HEK293 (cell line): ENCODE results near the gene UNC5CL.

Source experiments
- CTCF ChIA-PET: fragments of 350-600 bp; formaldehyde crosslinking; extraction: SDS; loops from one replicate; lab custom pipeline; 2021; ENCODE audit warnings: antibody characterized with exemption; lab: Yijun Ruan, JAX
- POLR2A ChIA-PET: fragments of 300-600 bp; formaldehyde crosslinking; extraction: SDS; loops from one replicate; lab custom pipeline; 2020; ENCODE audit warnings: antibody characterized with exemption, inconsistent platforms; lab: Yijun Ruan, JAX
- H3K27ac ChIP-seq: fragments of 200-500 bp; sonication (Bioruptor generic); 2 replicates; pipeline ENCODE4 v1.5.1; 2014; ENCODE audit warnings: low read depth, low read length, control low read depth, inconsistent platforms; ENCODE audit errors: extremely low read depth
- H3K36me3 ChIP-seq, 2 experiments: fragments of 200-500 bp in 1 of 2; sonication (Bioruptor generic) in 1 of 2; 1 replicate in 1 of 2; 2 replicates in 1 of 2; pipeline ENCODE4 v1.5.1; 2014 to 2017; ENCODE audit warnings: inconsistent platforms in 2 of 2, low read length in 2 of 2; ENCODE audit not compliant: control insufficient read depth in 2 of 2, insufficient read depth in 1 of 2
- H3K4me1 ChIP-seq: fragments of 200-500 bp; sonication (Bioruptor generic); 2 replicates; pipeline ENCODE4 v1.5.1; 2014; ENCODE audit warnings: mild to moderate bottlenecking, low read length, inconsistent platforms; ENCODE audit not compliant: control insufficient read depth, insufficient read depth
- H3K4me3 ChIP-seq: 2 replicates; pipeline ENCODE4 v1.5.1; 2011; ENCODE audit warnings: low read depth, mild to moderate bottlenecking, control low read depth, low read length, moderate library complexity
- H3K9me3 ChIP-seq: fragments of 200-500 bp; sonication (Bioruptor generic); 2 replicates; pipeline ENCODE4 v1.5.1; 2014; ENCODE audit warnings: low read depth, low read length, inconsistent platforms; ENCODE audit not compliant: control insufficient read depth, insufficient read depth
- IKZF3 ChIP-seq: fragments of 450-650 bp; IDR thresholded peaks from 2 replicates; pipeline ENCODE4 v1.5.0; 2018; ENCODE audit warnings: missing biosample characterization, mild to moderate bottlenecking, missing genetic modification characterization, moderate library complexity
- PRDM10 ChIP-seq: fragments of 450-650 bp; formaldehyde crosslinking; IDR thresholded peaks from 2 replicates; pipeline ENCODE4 v1.5.1; 2016; ENCODE audit warnings: missing biosample characterization, missing genetic modification characterization
- SCRT2 ChIP-seq: fragments of 450-650 bp; formaldehyde crosslinking; IDR thresholded peaks from 2 replicates; pipeline ENCODE4 v1.5.1; 2016; ENCODE audit warnings: missing biosample characterization, missing genetic modification characterization
- ZBTB6 ChIP-seq: fragments of 450-650 bp; formaldehyde crosslinking; IDR thresholded peaks from 2 replicates; pipeline ENCODE4 v1.5.1; 2017; ENCODE audit warnings: missing biosample characterization, missing genetic modification characterization
- ZIC2 ChIP-seq: fragments of 450-650 bp; formaldehyde crosslinking; IDR thresholded peaks from 2 replicates; pipeline ENCODE4 v1.5.1; 2016; ENCODE audit warnings: missing biosample characterization, missing genetic modification characterization
- ZNF501 ChIP-seq: fragments of 450-650 bp; formaldehyde crosslinking; IDR thresholded peaks from 2 replicates; pipeline ENCODE4 v1.5.1; 2016; ENCODE audit warnings: missing biosample characterization, missing genetic modification characterization
- ZNF513 ChIP-seq: fragments of 450-650 bp; IDR thresholded peaks from 2 replicates; pipeline ENCODE4 v1.5.1; 2018; ENCODE audit warnings: missing biosample characterization, missing genetic modification characterization
- ZSCAN30 ChIP-seq: fragments of 450-650 bp; IDR thresholded peaks from 2 replicates; pipeline ENCODE4 v1.5.1; 2018; ENCODE audit warnings: missing biosample characterization, mild to moderate bottlenecking, missing genetic modification characterization, moderate library complexity

The UNC5CL gene

GRCh38 chr6:41075651-41076626, 36.9 kb upstream of the UNC5CL start:
- POLR2A ChIA-PET: interaction anchor here (0.6 to 1.5 kb wide), 2 partner anchors 78 to 245 kb away, joined by 4 to 6 read pairs; no protein-coding TSS in a partner anchor
- CTCF ChIA-PET: interaction anchor here (0.6 to 2.4 kb wide), 11 partner anchors 9 to 747 kb away, joined by 3 to 12 read pairs (median 4); no protein-coding TSS in a partner anchor
- no peak overlapping the region for H3K4me3 ChIP-seq
- no peak overlapping the region for H3K27ac ChIP-seq
- H3K4me1 ChIP-seq: 0 out of 2 replicates have a peak, but pooled peaks cover 2% of the 10 kb centered on the region
- TF ChIP-seq SCRT2 (tag by site-specific recombination) (peak; percentile 82), ZSCAN30 (tag by site-specific recombination) (no peak)
- H3K9me3 ChIP-seq: no peaks in the 10 kb centered on the region
- peaks cover 15 to 24% of the 10 kb centered on the region in 2 experiments for H3K36me3 ChIP-seq

- Histone ChIP-seq H3K9me3 (no peaks in the 10 kb centered on the region), H3K27ac (peak overlapping the region; percentile 94; the same call in 1 of the 2 replicates), H3K36me3 (peaks cover 8 to 14% of the 10 kb centered on the region in 2 experiments; a peak in 2 of 3 replicates), H3K4me3 (no peak overlapping the region), H3K4me1 (0 out of 2 replicates have a peak, but pooled peaks cover 2% of the 10 kb centered on the region)
- CTCF ChIA-PET: interaction anchor here (0.6 to 2.4 kb wide), 9 partner anchors 8 to 245 kb away, joined by 3 to 12 read pairs (median 3); no protein-coding TSS in a partner anchor
- POLR2A ChIA-PET: interaction anchor here (1.5 kb wide), 1 partner anchor 246 kb away, joined by 6 read pairs; no protein-coding TSS in a partner anchor
- TF ChIP-seq IKZF3 (tag by site-specific recombination): 0 out of 2 replicates have a peak, but pooled peaks have one; percentile 59
- peak; percentile 47; the same call in 1 of the 2 replicates for TF ChIP-seq ZBTB6 (tag by site-specific recombination)
- 0 out of 2 replicates have a peak, but pooled peaks have one; percentile 8 for TF ChIP-seq ZNF513 (tag by site-specific recombination)
- TF ChIP-seq ZNF501 (tag by site-specific recombination): 0 out of 2 replicates have a peak, but pooled peaks have one; percentile 22
- TF ChIP-seq PRDM10: 0 out of 2 replicates have a peak, but pooled peaks have one; percentile 8
- TF ChIP-seq ZIC2 (tag by site-specific recombination): no peak
Observed at GRCh38 chr6:41074692-41075436, 35.8 kb upstream of the UNC5CL start.
